ENCODE measurements around the gene SMIM32.

DNA sequence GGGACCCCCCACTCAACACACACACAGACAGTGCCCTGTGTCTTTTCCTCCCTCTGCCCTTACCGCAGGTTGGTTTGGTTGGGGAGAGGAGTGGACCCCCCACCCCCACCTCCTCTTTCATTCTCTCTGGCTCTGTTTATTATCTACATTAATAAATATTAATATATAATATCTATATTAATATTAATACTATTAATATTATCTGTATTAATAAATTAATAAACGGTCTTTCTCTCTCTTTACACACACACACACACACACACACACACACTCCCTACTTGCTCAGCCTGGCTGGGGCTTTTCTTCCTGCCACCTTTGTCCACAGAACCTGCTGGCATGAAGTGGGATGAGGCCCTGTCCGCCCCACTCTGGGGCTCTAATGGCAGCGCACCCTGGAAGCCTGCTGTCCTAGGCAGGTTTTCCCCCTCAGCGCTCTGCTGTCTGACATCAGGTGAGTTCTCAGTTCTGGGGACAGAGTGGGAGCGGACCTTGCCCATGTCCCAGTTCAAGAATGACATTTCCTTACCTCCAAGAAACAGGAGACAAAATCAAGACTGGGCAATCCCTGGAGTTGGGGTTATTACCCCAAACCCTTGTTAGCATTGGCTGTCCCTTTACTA lies 10.5 kb upstream of the SMIM32 start:
- TF ChIP-seq BHLHE40 (IDR thresholded peaks at IDR 0.05; ENCODE audit: borderline replicate concordance): no peak
- no peak for TF ChIP-seq FOXM1 (IDR thresholded peaks at IDR 0.05; ENCODE audit: borderline replicate concordance)
- TF ChIP-seq ELF4 (IDR thresholded peaks at IDR 0.05): no peak
- TF ChIP-seq FOXA1 (IDR thresholded peaks at IDR 0.05): no peak
- TF ChIP-seq, protein P1, sequence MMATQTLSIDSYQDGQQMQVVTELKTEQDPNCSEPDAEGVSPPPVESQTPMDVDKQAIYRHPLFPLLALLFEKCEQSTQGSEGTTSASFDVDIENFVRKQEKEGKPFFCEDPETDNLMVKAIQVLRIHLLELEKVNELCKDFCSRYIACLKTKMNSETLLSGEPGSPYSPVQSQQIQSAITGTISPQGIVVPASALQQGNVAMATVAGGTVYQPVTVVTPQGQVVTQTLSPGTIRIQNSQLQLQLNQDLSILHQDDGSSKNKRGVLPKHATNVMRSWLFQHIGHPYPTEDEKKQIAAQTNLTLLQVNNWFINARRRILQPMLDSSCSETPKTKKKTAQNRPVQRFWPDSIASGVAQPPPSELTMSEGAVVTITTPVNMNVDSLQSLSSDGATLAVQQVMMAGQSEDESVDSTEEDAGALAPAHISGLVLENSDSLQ (IDR thresholded peaks at IDR 0.05): no peak
- no peak for TF ChIP-seq SP1 (IDR thresholded peaks at IDR 0.05)
- no peak for TF ChIP-seq CTBP1 (IDR thresholded peaks at IDR 0.05; ENCODE audit: borderline replicate concordance)
- TF ChIP-seq TARDBP (IDR thresholded peaks at IDR 0.05): no peak
- TF ChIP-seq FOXK2 (IDR thresholded peaks at IDR 0.05): no peak
- TF ChIP-seq SUZ12 (IDR thresholded peaks at IDR 0.05): no peak
- TF ChIP-seq LEF1 (IDR thresholded peaks at IDR 0.05; ENCODE audit: borderline replicate concordance): no peak

Measured in HEK293T (cell line).